GM18873 (cell line): ENCODE data around the gene CASP3.

Source experiments
- ATAC-seq: cut with Tn5 transposase; IDR thresholded peaks from one replicate; pipeline ENCODE4 v1.9.1; 2021; ENCODE audit warnings: mild to moderate bottlenecking, moderate library complexity, moderate number of reproducible peaks; ENCODE audit not compliant: unreplicated experiment, low FRiP score

The CASP3 gene

GRCh38 chr4:184649026-184649970, at the start of gene CASP3, which contains the start of gene PRIMPOL:
CASP3 (minus strand) TSS chr4:184649447; CDS start chr4:184638453, 10,994 bp downstream.
PRIMPOL (plus strand) TSS chr4:184649738; CDS start chr4:184657141, 7,403 bp downstream.
- peak; percentile 67 for ATAC-seq

- no peak for ATAC-seq
Observed at GRCh38 chr4:184697956-184698355, 48.7 kb upstream of the CASP3 start.

- no peak for ATAC-seq
Observed at GRCh38 chr4:184695178-184695896, 46.1 kb upstream of the CASP3 start.

DNA sequence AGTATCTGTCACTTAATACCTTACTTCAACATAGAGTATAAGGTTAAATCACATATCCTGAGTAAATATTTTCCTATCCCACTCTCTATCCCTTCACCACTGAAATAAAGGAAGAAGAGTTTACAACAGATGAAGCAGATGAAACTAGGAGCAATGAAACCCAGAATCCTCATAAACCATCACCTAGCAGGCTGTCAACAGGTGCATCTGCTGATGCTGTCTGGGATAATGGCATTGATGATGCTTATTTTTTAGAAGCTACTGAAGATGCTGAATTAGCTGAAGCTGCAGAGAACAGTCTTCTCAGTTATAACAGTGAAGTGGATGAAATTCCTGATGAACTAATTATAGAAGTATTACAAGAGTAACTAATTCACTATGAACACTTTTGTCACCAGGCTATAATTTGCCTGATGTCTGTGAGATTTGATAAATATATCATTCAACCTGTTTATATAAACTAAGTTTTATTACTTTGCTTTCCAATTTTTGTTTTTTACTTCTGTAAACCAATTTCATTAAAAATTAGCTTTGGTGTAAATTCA, 45.2 kb upstream of the CASP3 start:
- ATAC-seq = no peak

- no peak for ATAC-seq
Observed at GRCh38 chr4:184693056-184693455, 43.8 kb upstream of the CASP3 start.

GRCh38 chr4:184689681-184690080, 40.4 kb upstream of the CASP3 start:
- ATAC-seq = no peak

- ATAC-seq = no peak
Observed at GRCh38 chr4:184688447-184688846, 39.2 kb upstream of the CASP3 start.

- ATAC-seq = no peak
Observed at GRCh38 chr4:184688005-184688404, 38.8 kb upstream of the CASP3 start.

- no peak for ATAC-seq
Observed at GRCh38 chr4:184684491-184685189, 35.4 kb upstream of the CASP3 start.

- ATAC-seq = no peak
Observed at GRCh38 chr4:184681916-184682315, 32.7 kb upstream of the CASP3 start.

GRCh38 chr4:184680698-184681097, 31.5 kb upstream of the CASP3 start:
- no peak for ATAC-seq

GRCh38 chr4:184675821-184676492, 26.7 kb upstream of the CASP3 start:
- no peak for ATAC-seq

GRCh38 chr4:184675018-184675417, 25.8 kb upstream of the CASP3 start:
- ATAC-seq = no peak

GRCh38 chr4:184674011-184674410, 24.8 kb upstream of the CASP3 start:
- ATAC-seq = no peak

- no peak for ATAC-seq
Observed at GRCh38 chr4:184672741-184673140, 23.5 kb upstream of the CASP3 start.

- no peak for ATAC-seq
Observed at GRCh38 chr4:184671101-184671500, 21.9 kb upstream of the CASP3 start.

GRCh38 chr4:184669251-184669650, 20.0 kb upstream of the CASP3 start:
- ATAC-seq = no peak

DNA sequence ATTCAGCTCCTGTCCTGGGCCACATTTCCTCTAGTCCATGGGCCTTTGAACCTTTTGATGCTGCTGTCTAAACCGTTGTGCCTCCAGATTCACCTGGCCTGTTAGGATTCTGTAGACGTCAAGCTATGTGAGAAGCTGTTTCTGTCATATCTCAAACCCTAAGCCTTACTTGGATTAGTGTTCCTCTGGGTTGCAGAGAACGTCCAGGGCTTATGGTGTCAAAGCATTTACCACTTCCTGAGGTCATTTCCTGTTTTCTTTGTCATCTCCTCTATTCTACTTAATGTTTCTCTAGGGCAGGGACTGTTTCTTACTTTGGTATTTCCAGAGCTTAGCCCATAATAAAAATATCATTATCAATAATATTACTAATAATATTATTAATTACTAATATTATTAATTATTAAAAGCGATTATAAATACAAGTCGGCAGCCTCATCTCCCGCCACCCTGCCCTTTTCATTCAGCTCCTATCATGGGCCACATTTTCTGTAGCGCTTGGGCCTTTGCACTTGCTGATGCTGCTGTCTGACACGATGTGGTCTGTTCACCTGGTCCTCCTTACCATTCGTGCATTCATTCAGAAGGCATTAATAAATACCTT, 19.4 kb upstream of the CASP3 start:
- ATAC-seq = no peak

DNA sequence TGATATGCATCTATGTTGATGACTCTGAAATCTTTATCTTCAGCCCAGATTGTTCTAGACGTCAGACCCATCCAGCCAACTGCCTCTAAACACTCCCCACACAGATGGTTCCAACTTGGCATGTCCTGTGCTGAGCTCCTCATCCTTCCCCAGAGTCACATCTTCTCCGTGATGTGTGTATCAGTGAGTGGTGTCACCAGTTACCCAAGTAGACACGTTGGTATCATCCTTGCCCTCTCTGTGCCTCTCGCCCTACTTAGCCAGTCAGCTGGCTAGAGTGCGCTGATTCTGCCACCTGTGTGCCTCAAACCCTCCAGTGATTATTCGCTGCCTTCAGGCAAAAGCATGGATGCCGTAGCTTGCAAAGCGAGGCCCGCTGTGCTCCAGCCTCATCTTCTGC, 18.8 kb upstream of the CASP3 start:
- ATAC-seq = no peak

GRCh38 chr4:184666670-184667069, 17.4 kb upstream of the CASP3 start:
- ATAC-seq = no peak
